IPS-20b (cell line): ENCODE results near the gene SUN1.

Source experiments
- H3K27ac ChIP-seq: one replicate; pipeline ENCODE4 v1.5.1; 2013; ENCODE audit warnings: low read length
- H3K27me3 ChIP-seq: 2 replicates; pipeline ENCODE4 v1.6.1; 2013; ENCODE audit warnings: mild to moderate bottlenecking, low read length, inconsistent platforms; ENCODE audit not compliant: insufficient read depth
- H3K36me3 ChIP-seq: 2 replicates; pipeline ENCODE4 v1.6.1; 2013; ENCODE audit warnings: low read depth, mild to moderate bottlenecking, inconsistent platforms, low read length, moderate library complexity; ENCODE audit not compliant: insufficient read depth
- H3K4me1 ChIP-seq: 2 replicates; pipeline ENCODE4 v1.6.1; 2013; ENCODE audit warnings: mild to moderate bottlenecking, control low read depth, inconsistent platforms, low read length, moderate library complexity; ENCODE audit not compliant: insufficient read depth
- H3K4me3 ChIP-seq: 2 replicates; pipeline ENCODE4 v1.5.1; 2013; ENCODE audit warnings: mild to moderate bottlenecking, low read length, inconsistent platforms
- H3K9ac ChIP-seq: 2 replicates; pipeline ENCODE4 v1.6.1; 2013; ENCODE audit warnings: low read depth, mild to moderate bottlenecking, inconsistent platforms, low read length, moderate library complexity
- H3K9me3 ChIP-seq: 2 replicates; pipeline ENCODE4 v1.6.1; 2013; ENCODE audit warnings: mild to moderate bottlenecking, low read depth, low read length, inconsistent platforms; ENCODE audit not compliant: insufficient read depth

The SUN1 gene

DNA sequence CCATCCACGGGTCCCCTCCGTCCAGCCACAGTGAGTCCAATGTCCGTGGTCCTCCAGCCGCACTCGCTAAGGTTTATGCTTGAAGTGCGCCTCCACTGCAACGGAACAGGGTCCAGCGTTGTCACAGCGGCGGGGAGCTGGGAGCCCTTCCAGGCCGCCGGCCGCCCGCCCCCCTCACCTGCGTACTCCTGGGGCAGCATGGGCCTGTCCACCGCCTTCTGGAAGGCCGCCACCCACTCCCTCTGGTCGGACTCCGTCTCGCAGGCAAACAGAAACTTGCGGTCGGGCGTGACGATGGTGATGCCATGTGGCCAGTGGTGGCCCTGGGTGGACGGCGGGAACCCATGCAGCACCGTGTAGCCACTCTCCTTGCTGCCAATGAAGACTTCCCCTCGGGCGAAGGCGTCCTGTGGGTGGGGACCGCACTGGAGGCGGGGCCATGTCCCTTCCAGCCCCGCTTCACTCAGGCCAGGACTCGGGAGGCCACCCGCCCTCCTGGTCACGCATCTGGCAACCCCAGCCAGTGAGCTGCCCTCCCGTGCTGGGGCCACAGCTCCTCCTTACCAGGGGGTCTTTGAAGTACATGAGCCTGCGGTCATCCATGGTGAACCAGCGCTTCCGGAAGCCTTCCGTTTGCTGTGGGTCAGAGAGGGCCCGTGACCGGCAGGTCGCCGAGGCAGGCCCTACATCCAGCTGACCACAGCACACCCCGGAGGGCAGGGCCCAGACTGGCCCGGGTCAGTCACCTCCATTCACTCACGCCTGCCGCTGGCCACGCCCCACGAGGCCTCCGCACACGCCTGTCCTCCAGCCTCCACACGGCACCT, 66.8 kb downstream of the SUN1 start:
- H3K27ac ChIP-seq: no peak overlapping the region
- peaks cover 31% of the 10 kb centered on the region for H3K36me3 ChIP-seq
- no peaks in the 10 kb centered on the region for H3K9me3 ChIP-seq

GRCh38 chr7:899806-900205, 67.5 kb downstream of the SUN1 start:
- no peaks in the 10 kb centered on the region; the same call in 1 of the 2 replicates for H3K27me3 ChIP-seq
- H3K9ac ChIP-seq: no peak overlapping the region; the same call in 1 of the 2 replicates
- peaks cover 25% of the 10 kb centered on the region for H3K36me3 ChIP-seq
- peaks cover 3% of the 10 kb centered on the region; the same call in 1 of the 2 replicates for H3K4me1 ChIP-seq
- H3K9me3 ChIP-seq: no peaks in the 10 kb centered on the region
- no peak overlapping the region for H3K27ac ChIP-seq
- no peak overlapping the region for H3K4me3 ChIP-seq

More for the DNA sequence above, 66.8 kb downstream of the SUN1 start:
- Histone ChIP-seq H3K9ac (no peak overlapping the region), H3K4me3 (no peak overlapping the region), H3K4me1 (peaks cover 3% of the 10 kb centered on the region; the same call in 1 of the 2 replicates), H3K27me3 (no peaks in the 10 kb centered on the region; the same call in 1 of the 2 replicates)

- no peaks in the 10 kb centered on the region; the same call in 1 of the 2 replicates for H3K27me3 ChIP-seq
- peaks cover 3% of the 10 kb centered on the region; the same call in 1 of the 2 replicates for H3K4me1 ChIP-seq
- H3K36me3 ChIP-seq: peaks cover 18% of the 10 kb centered on the region
- no peak overlapping the region for H3K27ac ChIP-seq
- no peak overlapping the region for H3K4me3 ChIP-seq
- no peak overlapping the region for H3K9ac ChIP-seq
- H3K9me3 ChIP-seq: no peaks in the 10 kb centered on the region
These were observed 68.2 kb downstream of the SUN1 start for GRCh38 chr7:900331-901040.

- no peak overlapping the region for H3K4me3 ChIP-seq
- peaks cover 13% of the 10 kb centered on the region for H3K36me3 ChIP-seq
- no peak overlapping the region for H3K27ac ChIP-seq
- H3K27me3 ChIP-seq: no peaks in the 10 kb centered on the region; the same call in 1 of the 2 replicates
- no peak overlapping the region for H3K9ac ChIP-seq
- H3K4me1 ChIP-seq: peaks cover 3% of the 10 kb centered on the region; the same call in 1 of the 2 replicates
- H3K9me3 ChIP-seq: no peaks in the 10 kb centered on the region
These were observed 68.7 kb downstream of the SUN1 start for GRCh38 chr7:901041-901387.

GRCh38 chr7:901388-902154, 69.3 kb downstream of the SUN1 start:
- Histone ChIP-seq H3K36me3 (peaks cover 7% of the 10 kb centered on the region), H3K27me3 (no peaks in the 10 kb centered on the region; the same call in 1 of the 2 replicates), H3K27ac (no peak overlapping the region), H3K4me1 (peaks cover 3% of the 10 kb centered on the region; the same call in 1 of the 2 replicates), H3K4me3 (peak overlapping the region; percentile 54; the same call in 1 of the 2 replicates), H3K9me3 (no peaks in the 10 kb centered on the region), H3K9ac (no peak overlapping the region)

- Histone ChIP-seq H3K4me1 (peaks cover 3% of the 10 kb centered on the region; the same call in 1 of the 2 replicates), H3K36me3 (no peaks in the 10 kb centered on the region), H3K9ac (no peak overlapping the region)
These were observed 70.7 kb downstream of the SUN1 start for GRCh38 chr7:902996-903395.

GRCh38 chr7:903921-904755, 71.9 kb downstream of the SUN1 start:
- H3K4me3 ChIP-seq: no peak overlapping the region
- peaks cover 3% of the 10 kb centered on the region; the same call in 1 of the 2 replicates for H3K4me1 ChIP-seq
- no peaks in the 10 kb centered on the region; the same call in 1 of the 2 replicates for H3K27me3 ChIP-seq
- no peak overlapping the region for H3K27ac ChIP-seq
- H3K9ac ChIP-seq: no peak overlapping the region
- no peaks in the 10 kb centered on the region for H3K9me3 ChIP-seq
- H3K36me3 ChIP-seq: no peaks in the 10 kb centered on the region

More at GRCh38 chr7:902996-903395, 70.7 kb downstream of the SUN1 start:
- Histone ChIP-seq H3K9me3 (no peaks in the 10 kb centered on the region), H3K4me3 (no peak overlapping the region), H3K27me3 (no peaks in the 10 kb centered on the region; the same call in 1 of the 2 replicates), H3K27ac (no peak overlapping the region)

DNA sequence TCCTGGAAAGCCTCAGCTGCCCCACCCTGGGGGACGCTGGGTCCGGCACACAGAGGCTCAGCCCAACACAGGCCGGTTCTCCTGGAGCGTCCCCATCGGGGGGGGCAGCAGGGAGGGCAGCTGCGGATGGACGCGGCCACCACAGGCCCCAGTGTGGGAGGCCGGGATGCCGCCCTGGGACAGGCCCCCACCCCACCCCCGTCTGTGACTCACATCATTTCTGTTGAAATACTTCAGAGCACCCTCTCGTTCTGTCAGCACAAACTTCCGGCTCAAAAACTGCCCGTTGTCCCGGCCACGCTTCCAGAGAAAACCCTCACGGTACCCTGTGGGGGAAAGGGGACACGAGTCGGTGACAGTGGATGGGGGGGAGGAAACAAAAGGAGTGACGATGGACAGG, 72.6 kb downstream of the SUN1 start:
- Histone ChIP-seq H3K36me3 (no peaks in the 10 kb centered on the region), H3K27ac (no peak overlapping the region), H3K9me3 (no peaks in the 10 kb centered on the region), H3K27me3 (peaks cover 6% of the 10 kb centered on the region), H3K4me3 (no peak overlapping the region), H3K9ac (no peak overlapping the region), H3K4me1 (peaks cover 3% of the 10 kb centered on the region; the same call in 1 of the 2 replicates)

GRCh38 chr7:906776-907157, 74.5 kb downstream of the SUN1 start:
- no peak overlapping the region for H3K27ac ChIP-seq
- peaks cover 9% of the 10 kb centered on the region for H3K27me3 ChIP-seq
- no peak overlapping the region for H3K9ac ChIP-seq
- no peaks in the 10 kb centered on the region for H3K36me3 ChIP-seq
- H3K4me3 ChIP-seq: no peak overlapping the region
- no peaks in the 10 kb centered on the region for H3K4me1 ChIP-seq
- H3K9me3 ChIP-seq: no peaks in the 10 kb centered on the region

DNA sequence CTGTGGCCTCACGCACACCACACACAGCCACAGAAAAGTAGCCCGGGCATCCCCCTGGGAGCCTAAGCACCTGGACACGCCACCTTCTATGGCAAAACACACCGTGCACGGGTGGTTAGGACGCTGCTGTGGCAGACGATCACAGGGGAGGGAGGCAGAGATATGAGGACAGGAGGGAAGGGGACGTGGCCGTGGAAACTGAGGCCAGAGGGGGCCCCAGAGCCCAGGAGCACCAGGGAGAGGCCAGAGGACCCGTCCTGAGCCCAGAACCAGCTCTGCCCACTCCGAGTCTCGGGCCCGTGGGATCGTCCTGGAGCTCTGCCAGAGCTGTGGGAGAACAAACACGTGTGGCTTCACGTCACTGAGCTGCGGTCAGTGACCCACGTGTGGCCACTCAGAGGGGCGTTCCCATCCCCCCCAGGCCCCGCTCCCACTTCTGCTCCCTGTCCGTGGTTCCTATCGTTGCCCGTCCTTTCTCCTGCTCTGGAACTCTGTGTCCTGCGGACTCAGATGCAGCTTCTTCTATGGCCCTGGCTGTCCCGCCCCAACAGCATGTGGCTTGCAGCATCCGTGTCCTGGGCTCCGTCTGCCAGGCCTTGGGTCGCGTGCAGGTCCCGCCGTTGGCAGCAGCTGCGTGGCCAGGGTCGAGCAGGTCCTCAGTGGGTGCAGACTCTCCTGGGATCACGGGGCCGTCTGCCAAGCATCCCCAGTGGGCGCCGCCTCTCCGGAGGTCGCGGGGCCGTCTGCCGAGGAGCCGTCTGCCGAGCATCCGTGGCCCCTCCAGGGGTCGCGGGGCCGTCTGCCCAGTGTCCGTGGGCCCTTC, 75.1 kb downstream of the SUN1 start:
- H3K4me1 ChIP-seq: no peaks in the 10 kb centered on the region

More for the DNA sequence above, 75.1 kb downstream of the SUN1 start:
- Histone ChIP-seq H3K27ac (no peak overlapping the region), H3K9me3 (no peaks in the 10 kb centered on the region), H3K36me3 (no peaks in the 10 kb centered on the region), H3K9ac (no peak overlapping the region), H3K4me3 (no peak overlapping the region), H3K27me3 (peaks cover 9% of the 10 kb centered on the region)
